NCI-H446 treated with DMSO at 0.1 percent for 48 hours (cell line): Measurements from ENCODE around the gene C19orf38.
"Not testable (repeated sequence)": the region's sequence is repeated elsewhere in the genome, so short reads cannot be mapped to it uniquely, and the experiment has no call there.

ENCODE experiments used
- DNase-seq: peaks from one replicate; lab custom pipeline; 2025; lab: John Stamatoyannopoulos, UW

C19orf38 gene

DNA sequence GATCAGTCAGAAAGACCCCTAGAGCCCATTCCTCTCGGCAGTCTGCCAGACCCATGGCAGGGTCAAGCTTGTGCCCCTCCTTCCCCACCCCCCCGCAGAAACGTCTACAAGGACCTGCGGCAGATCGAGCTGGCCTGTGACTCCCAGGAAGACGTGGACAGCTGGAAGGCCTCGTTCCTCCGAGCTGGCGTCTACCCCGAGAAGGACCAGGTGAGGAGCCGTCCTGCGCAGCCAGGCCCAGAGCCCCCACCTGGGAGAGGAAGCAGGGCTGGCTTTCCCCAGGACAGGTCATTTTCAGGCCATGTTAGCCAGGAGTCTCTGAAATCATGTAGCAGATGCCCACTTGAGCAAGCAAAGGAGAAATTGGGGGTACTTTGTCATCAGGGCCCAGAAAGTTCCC lies 24.5 kb upstream of the C19orf38 start:
- DNase-seq = no peak

GRCh38 chr19:10826231-10826630 lies 22.0 kb upstream of the C19orf38 start:
- no peak for DNase-seq

- no peak for DNase-seq
Observed at GRCh38 chr19:10826846-10827245, 21.4 kb upstream of the C19orf38 start.

DNA sequence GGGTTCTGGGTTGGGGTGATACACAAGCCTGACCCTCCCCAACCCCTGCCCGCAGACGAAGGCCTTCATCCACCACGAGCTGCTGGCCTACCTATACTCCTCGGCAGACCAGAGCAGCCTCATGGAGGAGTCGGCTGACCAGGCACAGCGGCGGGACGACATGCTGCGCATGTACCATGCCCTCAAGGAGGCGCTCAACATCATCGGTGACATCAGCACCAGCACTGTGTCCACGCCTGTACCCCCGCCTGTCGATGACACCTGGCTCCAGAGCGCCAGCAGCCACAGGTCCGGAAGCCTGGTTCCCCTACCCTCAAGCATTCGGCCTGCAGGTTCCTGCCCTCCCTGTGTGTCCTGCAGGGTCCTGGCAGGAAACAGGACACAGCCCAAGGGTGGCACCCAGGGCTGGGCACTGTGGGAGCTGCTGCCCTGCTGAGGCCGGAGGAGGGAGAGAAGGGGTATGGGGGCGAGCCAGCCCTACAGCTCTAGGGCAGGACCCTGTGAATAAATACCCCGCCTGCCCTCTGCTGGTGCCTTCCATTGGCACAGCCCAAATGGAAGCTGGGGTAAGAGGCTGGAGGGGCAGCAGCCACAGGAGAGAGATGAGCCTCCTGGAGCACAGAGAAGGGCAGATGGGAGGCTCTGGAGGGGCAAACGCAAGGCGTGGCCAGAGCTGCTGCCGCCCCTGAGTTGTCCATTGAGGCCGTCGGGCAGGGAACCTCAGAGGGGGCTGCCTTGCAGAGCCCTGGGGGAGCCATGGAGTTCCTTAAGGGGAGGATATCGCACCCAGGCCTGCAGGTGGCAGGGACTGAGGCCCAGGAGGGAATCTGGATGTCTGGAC lies 19.0 kb upstream of the C19orf38 start:
- DNase-seq = no peak

DNA sequence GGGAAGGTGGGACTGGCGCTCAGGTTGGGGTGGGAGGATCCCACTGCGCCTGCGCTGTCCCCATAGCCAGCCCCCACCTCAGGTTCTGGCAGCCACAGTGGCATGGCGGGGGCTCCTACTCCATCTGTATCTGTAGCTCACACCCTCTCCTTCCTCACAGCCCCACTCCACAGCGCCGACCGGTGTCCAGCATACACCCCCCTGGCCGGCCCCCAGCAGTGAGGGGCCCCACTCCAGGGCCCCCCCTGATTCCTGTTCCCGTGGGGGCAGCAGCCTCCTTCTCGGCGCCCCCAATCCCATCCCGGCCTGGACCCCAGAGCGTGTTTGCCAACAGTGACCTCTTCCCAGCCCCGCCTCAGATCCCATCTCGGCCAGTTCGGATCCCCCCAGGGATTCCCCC lies 18.2 kb upstream of the C19orf38 start:
- DNase-seq = no peak

- no peak for DNase-seq
Observed at GRCh38 chr19:10830370-10830769, 17.8 kb upstream of the C19orf38 start.

GRCh38 chr19:10830931-10831779 lies 17.1 kb upstream of the C19orf38 start:
- DNase-seq = no peak

- no peak for DNase-seq
Observed at GRCh38 chr19:10831987-10832938, 16.0 kb upstream of the C19orf38 start.

DNA sequence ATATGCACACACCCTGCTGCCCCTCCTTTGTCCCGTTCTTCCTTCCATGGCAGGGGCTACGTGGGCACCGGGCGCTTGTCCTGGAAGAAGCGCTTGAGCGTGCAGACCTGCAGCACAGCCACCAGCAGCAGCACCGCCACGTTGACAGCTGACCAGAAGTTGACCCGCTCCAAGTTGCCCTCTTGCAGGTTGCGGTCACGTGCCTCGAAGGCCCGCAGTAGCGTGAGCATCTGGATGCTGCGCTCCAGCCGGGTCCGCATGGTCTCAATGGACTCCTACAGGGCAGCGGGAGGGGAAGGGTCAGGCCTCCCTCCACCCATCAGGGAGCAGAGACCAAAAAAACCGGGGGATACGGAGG lies 15.3 kb upstream of the C19orf38 start:
- no peak for DNase-seq

DNA sequence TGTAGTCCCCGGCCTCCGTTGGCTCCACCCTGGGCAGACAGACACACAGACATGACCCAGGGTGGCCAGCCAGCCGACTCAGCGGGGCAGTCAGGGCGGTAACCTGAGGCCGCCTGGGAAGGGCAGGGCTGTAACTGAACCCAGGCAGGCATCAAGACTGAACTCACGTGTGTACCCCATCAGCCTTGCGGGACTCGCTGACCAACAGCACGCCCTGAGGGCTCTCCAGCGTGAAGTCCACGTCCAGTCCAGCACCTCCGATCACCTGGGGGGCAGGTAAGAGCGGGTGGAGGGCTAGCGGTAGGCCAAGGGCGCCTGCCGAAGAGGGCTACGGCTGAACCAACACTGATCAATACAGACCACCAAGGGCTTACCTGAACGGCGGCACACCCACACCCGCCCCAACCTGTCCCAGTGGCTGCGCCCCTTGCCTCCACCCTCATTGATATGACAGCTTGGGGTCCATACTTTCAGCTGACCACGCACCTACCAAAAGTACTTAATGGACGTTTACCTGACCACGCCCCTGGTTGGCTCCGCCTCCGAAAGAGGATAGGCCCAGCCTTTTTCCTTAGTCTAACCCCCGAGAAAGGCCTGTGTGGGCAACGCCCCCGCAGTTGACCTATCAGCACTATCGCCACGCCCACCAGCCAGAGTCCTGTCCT lies 13.0 kb upstream of the C19orf38 start:
- DNase-seq = no peak

DNA sequence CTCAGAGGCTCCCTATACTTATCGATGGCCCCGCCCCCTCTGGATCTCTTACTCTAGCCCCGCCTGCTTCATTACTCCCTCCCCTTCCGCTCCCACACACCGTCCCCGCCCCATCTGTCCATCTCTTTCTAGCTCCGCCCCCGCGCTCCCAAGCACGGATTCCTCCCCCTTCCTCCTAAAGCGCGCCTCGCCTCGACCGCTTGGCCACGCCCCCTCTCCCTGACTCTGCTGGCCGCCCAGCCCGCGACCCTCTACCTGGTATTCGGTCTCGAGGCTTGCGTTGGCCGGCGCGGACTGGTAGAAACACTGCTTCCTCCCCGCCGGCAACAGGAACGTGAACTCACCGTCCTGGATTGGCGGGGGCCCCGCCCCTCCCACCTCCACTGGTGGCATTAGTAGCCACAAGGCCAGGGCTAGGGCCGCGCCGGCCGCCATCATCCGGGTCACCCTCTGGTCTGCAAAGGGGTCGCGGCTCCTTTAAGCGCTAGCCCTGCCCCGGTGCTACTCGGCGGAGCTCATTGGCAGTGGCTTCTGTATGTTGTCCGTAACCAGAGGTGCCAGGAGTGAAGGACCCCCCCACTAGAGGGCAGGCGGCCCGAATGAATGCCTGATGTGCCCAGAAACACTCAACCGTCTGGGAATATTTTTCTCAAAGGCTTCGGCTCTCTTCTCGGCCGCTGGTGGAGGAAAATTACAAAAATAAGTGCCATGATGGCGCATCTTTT lies 12.3 kb upstream of the C19orf38 start, which contains the start of gene TMED1:
TMED1 (minus strand) TSS at position 459 of the 725 bp plus-strand sequence; CDS start at position 438, 21 bp downstream.
- DNase-seq = peak; percentile 99

GRCh38 chr19:10836479-10837330 lies 11.5 kb upstream of the C19orf38 start:
- DNase-seq = peak; percentile 92

- DNase-seq = not testable (repeated sequence)
Observed at GRCh38 chr19:10837649-10838048, 10.6 kb upstream of the C19orf38 start.

- no peak for DNase-seq
Observed at GRCh38 chr19:10838377-10838776, 9.8 kb upstream of the C19orf38 start.

- DNase-seq = no peak
Observed at GRCh38 chr19:10839114-10840050, 8.8 kb upstream of the C19orf38 start.

- no peak for DNase-seq
Observed at GRCh38 chr19:10842788-10843187, 5.4 kb upstream of the C19orf38 start.

DNA sequence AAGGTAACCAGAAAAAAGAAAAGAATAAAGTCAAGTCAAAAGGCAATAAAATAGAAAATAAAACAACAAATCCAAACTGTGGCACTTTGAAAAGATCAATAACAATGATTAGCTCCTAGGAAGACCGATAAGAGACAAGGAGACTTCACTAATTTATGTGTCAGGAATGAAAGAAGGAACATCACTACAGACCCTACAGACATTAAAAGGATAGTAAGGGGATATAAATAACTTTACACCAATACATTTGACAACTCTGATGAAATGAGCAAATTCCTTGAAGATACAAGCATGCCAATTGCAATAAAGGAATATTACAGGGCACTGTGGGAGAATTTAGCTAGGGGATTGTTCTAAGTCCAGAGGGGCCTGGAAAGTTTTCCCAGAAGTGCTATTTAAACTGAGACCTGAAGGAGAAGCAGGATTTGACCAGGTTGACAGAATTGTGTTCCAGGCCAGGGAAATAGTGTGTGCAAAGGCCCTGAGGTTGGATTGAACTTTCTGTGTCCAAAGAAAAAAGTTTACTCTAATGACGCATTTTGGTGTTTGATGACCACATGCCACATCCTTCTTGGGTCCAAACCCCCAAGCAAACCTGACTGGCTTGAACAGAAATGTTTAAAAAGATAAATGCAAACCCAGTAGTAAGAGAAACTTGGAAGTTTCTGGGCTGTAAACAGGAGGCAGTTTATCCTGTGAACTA lies 1.6 kb upstream of the C19orf38 start:
- DNase-seq = no peak

- DNase-seq = no peak
Observed at GRCh38 chr19:10850631-10851030, 2.4 kb downstream of the C19orf38 start.
